Fibroblast of pulmonary artery (primary cell): ENCODE data around the gene SUMF1.

Experiments used
- DNase-seq: peaks from one replicate; pipeline ENCODE4 v3.0.0-alpha.2; 2010; ENCODE audit warnings: low read depth
- H3K4me3 ChIP-seq: replicated peaks from 2 replicates; pipeline ENCODE4 v1.5.1; 2011; ENCODE audit warnings: low read depth, mild to moderate bottlenecking, control low read depth, low read length, moderate library complexity
- TF ChIP-seq, protein P1 (sequence below): IDR thresholded peaks from 2 replicates; pipeline ENCODE4 v1.5.1; 2011; ENCODE audit warnings: mild to moderate bottlenecking, control low read depth, low read length, inconsistent platforms; ENCODE audit errors: missing control alignments

SUMF1 gene

DNA sequence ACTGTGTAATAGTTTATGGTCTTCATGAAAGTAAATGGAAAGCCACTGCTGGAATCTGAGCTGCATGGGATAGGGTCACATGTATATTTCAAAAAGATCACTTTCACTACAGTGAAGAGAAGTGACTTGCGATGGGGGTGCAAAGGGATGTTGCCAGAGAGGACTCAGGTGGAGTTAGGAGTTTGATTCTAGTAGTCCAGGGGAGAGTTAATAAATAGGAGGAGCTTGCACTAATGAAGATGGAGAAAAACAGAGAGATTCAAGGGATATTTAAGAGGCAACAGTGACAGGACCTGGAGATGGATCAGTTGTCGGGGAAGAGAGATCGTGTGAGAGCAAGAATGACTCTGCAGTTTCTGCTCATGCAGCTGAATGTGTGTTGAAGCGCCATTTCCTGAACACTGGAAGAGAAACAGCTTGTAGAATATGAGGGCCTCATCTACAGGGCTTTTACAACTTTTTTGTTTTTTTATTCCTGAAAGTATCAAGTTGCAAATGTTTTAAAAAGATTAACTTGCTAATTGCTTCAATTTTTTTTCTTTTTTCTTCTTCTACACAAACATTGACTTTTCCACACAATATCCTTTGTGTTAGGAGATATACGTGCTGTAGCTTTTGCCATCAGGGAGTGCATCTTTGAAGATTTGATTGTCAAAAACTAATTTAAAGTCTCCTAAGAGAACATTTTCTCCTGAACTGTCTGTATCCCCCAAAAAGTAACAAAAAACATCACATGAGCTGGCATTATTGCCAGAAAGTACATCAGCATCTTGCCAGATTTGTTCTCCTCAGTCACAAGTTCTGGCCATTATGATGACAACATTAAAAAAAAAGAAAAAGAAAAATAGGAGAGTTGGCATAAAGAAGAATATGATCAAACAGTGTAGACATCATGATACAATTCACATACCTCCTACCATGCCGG lies 126.4 kb downstream of the SUMF1 start:
- DNase-seq: peak; percentile 63
- TF ChIP-seq, protein P1, sequence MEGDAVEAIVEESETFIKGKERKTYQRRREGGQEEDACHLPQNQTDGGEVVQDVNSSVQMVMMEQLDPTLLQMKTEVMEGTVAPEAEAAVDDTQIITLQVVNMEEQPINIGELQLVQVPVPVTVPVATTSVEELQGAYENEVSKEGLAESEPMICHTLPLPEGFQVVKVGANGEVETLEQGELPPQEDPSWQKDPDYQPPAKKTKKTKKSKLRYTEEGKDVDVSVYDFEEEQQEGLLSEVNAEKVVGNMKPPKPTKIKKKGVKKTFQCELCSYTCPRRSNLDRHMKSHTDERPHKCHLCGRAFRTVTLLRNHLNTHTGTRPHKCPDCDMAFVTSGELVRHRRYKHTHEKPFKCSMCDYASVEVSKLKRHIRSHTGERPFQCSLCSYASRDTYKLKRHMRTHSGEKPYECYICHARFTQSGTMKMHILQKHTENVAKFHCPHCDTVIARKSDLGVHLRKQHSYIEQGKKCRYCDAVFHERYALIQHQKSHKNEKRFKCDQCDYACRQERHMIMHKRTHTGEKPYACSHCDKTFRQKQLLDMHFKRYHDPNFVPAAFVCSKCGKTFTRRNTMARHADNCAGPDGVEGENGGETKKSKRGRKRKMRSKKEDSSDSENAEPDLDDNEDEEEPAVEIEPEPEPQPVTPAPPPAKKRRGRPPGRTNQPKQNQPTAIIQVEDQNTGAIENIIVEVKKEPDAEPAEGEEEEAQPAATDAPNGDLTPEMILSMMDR: no peak
- H3K4me3 ChIP-seq: no peak overlapping the region

DNA sequence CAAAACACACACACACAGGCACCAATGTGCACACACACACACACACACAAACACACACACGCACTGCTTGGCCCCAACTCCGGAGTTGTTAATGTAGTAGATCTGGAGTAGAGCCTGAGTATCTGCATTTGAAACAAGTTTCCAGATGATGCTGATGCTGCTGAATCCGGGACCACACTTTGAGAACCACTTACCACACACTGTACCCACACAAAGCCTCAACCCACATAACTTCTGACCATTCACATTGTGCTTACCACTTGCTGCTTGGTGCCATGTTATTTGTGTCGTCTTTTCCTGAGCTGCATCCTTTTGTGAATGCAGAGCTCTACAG lies 127.0 kb downstream of the SUMF1 start:
- H3K4me3 ChIP-seq: no peak overlapping the region
- TF ChIP-seq, protein P1: no peak
- no peak for DNase-seq

DNA sequence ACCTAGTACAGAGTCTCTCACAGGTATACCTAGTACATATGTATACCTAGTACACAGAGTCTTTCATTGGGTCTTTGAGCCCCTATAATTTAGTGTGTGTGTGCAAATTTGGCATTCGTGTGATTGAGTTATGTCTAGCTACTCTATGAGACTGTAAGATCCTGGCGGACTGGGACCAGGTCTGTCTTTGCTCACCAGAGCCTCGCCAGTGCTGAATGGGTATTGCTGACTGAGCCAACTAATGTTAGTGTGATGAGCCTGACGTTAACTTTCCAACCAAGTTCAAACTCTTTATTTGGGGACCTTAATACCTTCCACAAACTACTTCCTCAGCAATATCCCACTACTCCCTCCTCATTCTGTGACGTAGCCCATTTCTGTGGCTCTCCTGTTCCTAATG lies 128.3 kb downstream of the SUMF1 start:
- TF ChIP-seq, protein P1: no peak
- no peak overlapping the region for H3K4me3 ChIP-seq
- no peak for DNase-seq

DNA sequence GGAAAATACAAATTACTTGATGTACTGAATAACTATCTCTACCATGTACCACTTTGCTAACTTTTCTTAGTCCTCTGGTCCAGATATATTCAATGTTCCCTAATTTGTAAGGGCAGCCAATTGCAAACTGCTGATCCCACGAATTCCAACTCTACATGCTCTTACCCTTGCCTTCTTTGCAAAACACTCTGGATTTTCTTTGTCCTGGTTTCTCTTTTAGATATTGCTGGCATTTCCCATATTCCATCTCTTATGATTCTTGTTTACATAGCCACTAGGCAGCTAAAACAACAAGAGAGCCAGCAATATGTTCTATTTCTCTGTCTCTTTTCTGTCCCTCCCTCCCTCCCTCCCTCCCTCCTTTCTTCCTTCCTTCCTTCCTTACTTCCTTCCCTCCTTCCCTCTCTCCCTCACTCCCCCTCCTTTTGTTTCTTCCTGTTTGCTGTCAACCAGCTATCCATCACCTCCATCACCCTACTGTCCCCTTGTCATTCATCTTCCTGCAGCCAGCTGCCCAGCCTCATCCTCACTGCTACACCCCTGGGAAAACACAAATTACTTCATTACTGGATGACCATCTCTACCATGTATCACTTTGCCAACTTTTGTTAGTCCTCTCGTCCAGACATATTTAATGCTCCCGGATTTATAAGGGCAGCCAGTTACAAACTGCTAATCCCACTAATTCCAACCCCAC lies 130.1 kb downstream of the SUMF1 start:
- H3K4me3 ChIP-seq: no peak overlapping the region
- no peak for DNase-seq
- TF ChIP-seq, protein P1: no peak

DNA sequence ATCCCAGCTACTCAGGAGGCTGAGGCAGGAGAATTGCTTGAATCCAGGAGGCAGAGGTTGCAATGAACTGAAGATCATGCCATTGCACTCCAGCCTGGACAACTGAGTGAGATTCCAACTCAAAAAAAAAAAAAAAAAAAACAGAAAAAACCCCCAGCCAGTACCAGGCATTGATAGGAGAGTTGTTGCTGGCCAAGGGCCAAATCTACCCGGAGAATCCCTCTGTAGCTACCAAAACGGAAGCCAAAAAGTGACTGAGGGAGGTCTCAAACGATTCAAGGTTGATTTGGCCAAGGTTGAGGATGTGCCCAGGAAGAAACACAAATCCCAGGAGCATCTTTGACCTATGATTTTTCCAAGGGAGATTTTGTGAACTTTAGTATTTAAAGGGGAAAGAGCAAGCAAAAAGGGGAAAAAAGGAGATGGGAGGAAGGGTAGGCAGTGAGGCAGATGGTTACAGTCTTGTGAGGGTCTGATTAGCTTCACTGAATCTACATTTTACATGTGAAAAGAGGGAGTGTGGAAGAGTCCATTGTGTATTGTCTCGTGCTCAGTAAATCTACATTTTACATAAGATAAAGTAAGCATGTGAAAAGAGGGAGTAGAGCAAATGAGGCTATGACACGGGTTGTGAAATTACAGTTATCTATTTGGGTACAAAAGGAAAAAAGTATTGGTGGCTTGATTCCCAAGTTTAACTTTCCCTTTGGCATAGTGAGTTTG lies 131.1 kb downstream of the SUMF1 start:
- no peak for DNase-seq
- no peak overlapping the region for H3K4me3 ChIP-seq
- TF ChIP-seq, protein P1: no peak

DNA sequence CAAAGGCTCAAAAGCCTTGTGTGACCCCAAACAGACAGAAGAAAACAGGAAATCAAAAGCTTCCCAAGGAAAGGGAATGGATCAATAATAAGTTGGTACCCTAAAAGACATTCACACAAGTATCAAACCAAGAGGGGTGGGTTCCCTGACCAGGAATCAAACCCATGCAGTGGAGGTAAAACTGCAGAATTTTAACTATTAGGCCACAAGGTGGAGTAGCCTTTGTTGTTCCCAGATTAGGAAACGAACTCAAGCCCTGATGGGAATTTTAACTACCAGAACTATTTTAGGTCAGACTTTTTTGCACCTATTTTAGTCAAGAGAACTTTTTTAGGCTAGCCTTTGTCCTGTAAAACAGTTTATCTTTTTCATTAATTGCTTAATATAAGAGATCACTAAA lies 132.5 kb downstream of the SUMF1 start:
- TF ChIP-seq, protein P1: peak; percentile 19
- H3K4me3 ChIP-seq: no peak overlapping the region
- DNase-seq: no peak
